Mesothelial cell of epicardium (in vitro differentiated cells): Measurements from ENCODE around the gene CYB5R2. TPM values are rescaled to one million over a fixed set of nuclear protein-coding genes. Genes with fewer than 3 reads are reported as not detected.
A peak's percentile ranks its signal among the peaks of the same experiment; 100 is the strongest.

Experiments used
- DNase-seq, 2 experiments: peaks; one replicate each; pipeline ENCODE4 v3.0.0; 2021; ENCODE audit warnings: low spot score in 2 of 2; ENCODE audit not compliant: unreplicated experiment in 2 of 2
- H3K27ac Mint-ChIP-seq: 2 replicates; pipeline ENCODE4 v1.8.0; 2021; ENCODE audit warnings: mixed read lengths
- H3K27me3 Mint-ChIP-seq: 2 replicates; pipeline ENCODE4 v1.8.0; 2021; ENCODE audit warnings: low read depth, mixed read lengths
- H3K36me3 Mint-ChIP-seq: 2 replicates; pipeline ENCODE4 v1.8.0; 2021; ENCODE audit warnings: mixed read lengths
- H3K4me1 Mint-ChIP-seq: 2 replicates; pipeline ENCODE4 v1.8.0; 2021; ENCODE audit warnings: mixed read lengths
- H3K4me3 Mint-ChIP-seq: 2 replicates; pipeline ENCODE4 v1.8.0; 2021; ENCODE audit warnings: mild to moderate bottlenecking, moderate library complexity, mixed read lengths
- H3K9me3 Mint-ChIP-seq: 2 replicates; pipeline ENCODE4 v1.8.0; 2021; ENCODE audit warnings: mixed read lengths
- CTCF ChIP-seq: fragments of 200-600 bp; sonication (generic); IDR thresholded peaks from one replicate; pipeline ENCODE4 v1.5.0; 2021; ENCODE audit warnings: antibody characterized with exemption; ENCODE audit not compliant: unreplicated experiment
- total RNA-seq: library from RNA; stranded (reverse); gene quantifications from 3 replicates; pipeline ENCODE4 v1.2.1, GENCODE V29; 2021

The CYB5R2 gene
- total RNA-seq, 1 donor from 2014 or later: 74.4 TPM

- no peak overlapping the region for H3K4me3 Mint-ChIP-seq
- H3K27me3 Mint-ChIP-seq: no peaks in the 10 kb centered on the region
- peak overlapping the region; percentile 0 for H3K27ac Mint-ChIP-seq
- H3K4me1 Mint-ChIP-seq: peaks cover 18% of the 10 kb centered on the region
- peak; percentile 89 for TF ChIP-seq CTCF
- DNase-seq: no peak
- H3K36me3 Mint-ChIP-seq: no peaks in the 10 kb centered on the region
- no peaks in the 10 kb centered on the region for H3K9me3 Mint-ChIP-seq
Measured at GRCh38 chr11:7688238-7688826, 15.0 kb upstream of the CYB5R2 start.

- no peaks in the 10 kb centered on the region for H3K36me3 Mint-ChIP-seq
- TF ChIP-seq CTCF: no peak
- no peaks in the 10 kb centered on the region for H3K9me3 Mint-ChIP-seq
- H3K27ac Mint-ChIP-seq: no peak overlapping the region
- H3K27me3 Mint-ChIP-seq: no peaks in the 10 kb centered on the region
- H3K4me1 Mint-ChIP-seq: peaks cover 17% of the 10 kb centered on the region
- H3K4me3 Mint-ChIP-seq: no peak overlapping the region
- no peak for DNase-seq
Measured at GRCh38 chr11:7687386-7687785, 14.1 kb upstream of the CYB5R2 start.

GRCh38 chr11:7686761-7687160, 13.5 kb upstream of the CYB5R2 start:
- TF ChIP-seq CTCF: no peak
- Mint-ChIP-seq H3K36me3 (no peaks in the 10 kb centered on the region), H3K9me3 (no peaks in the 10 kb centered on the region), H3K27ac (no peak overlapping the region), H3K4me1 (peaks cover 12% of the 10 kb centered on the region), H3K27me3 (no peaks in the 10 kb centered on the region), H3K4me3 (no peak overlapping the region)
- DNase-seq: no peak

GRCh38 chr11:7683571-7683970, 10.3 kb upstream of the CYB5R2 start:
- peaks cover 3% of the 10 kb centered on the region for H3K9me3 Mint-ChIP-seq
- H3K4me3 Mint-ChIP-seq: no peak overlapping the region
- H3K27ac Mint-ChIP-seq: no peak overlapping the region
- no peak for DNase-seq
- H3K4me1 Mint-ChIP-seq: peaks cover 6% of the 10 kb centered on the region
- TF ChIP-seq CTCF: no peak
- no peaks in the 10 kb centered on the region for H3K27me3 Mint-ChIP-seq
- H3K36me3 Mint-ChIP-seq: no peaks in the 10 kb centered on the region

GRCh38 chr11:7677796-7678201, 4.5 kb upstream of the CYB5R2 start:
- Mint-ChIP-seq H3K4me3 (peak overlapping the region; percentile 11), H3K27ac (peak overlapping the region; percentile 83), H3K4me1 (peaks cover 55% of the 10 kb centered on the region)

More at GRCh38 chr11:7677796-7678201, 4.5 kb upstream of the CYB5R2 start:
- DNase-seq: no peak
- no peak for TF ChIP-seq CTCF
- peaks cover 3% of the 10 kb centered on the region for H3K9me3 Mint-ChIP-seq
- no peaks in the 10 kb centered on the region for H3K36me3 Mint-ChIP-seq
- H3K27me3 Mint-ChIP-seq: no peaks in the 10 kb centered on the region
